Hematopoietic multipotent progenitor cell treated with erythropoietin and hydrocortisone succinate and interleukin-3 and kit ligand, for 15 days (in vitro differentiated cells): ENCODE data around the gene WDHD1.
"Not testable (repeated sequence)": the region's sequence is repeated elsewhere in the genome, so short reads cannot be mapped to it uniquely, and the experiment has no call there.

Experiments
- DNase-seq: peaks from one replicate; pipeline ENCODE4 v3.0.0-alpha.2; 2015; ENCODE audit warnings: low spot score

The WDHD1 gene, protein sequence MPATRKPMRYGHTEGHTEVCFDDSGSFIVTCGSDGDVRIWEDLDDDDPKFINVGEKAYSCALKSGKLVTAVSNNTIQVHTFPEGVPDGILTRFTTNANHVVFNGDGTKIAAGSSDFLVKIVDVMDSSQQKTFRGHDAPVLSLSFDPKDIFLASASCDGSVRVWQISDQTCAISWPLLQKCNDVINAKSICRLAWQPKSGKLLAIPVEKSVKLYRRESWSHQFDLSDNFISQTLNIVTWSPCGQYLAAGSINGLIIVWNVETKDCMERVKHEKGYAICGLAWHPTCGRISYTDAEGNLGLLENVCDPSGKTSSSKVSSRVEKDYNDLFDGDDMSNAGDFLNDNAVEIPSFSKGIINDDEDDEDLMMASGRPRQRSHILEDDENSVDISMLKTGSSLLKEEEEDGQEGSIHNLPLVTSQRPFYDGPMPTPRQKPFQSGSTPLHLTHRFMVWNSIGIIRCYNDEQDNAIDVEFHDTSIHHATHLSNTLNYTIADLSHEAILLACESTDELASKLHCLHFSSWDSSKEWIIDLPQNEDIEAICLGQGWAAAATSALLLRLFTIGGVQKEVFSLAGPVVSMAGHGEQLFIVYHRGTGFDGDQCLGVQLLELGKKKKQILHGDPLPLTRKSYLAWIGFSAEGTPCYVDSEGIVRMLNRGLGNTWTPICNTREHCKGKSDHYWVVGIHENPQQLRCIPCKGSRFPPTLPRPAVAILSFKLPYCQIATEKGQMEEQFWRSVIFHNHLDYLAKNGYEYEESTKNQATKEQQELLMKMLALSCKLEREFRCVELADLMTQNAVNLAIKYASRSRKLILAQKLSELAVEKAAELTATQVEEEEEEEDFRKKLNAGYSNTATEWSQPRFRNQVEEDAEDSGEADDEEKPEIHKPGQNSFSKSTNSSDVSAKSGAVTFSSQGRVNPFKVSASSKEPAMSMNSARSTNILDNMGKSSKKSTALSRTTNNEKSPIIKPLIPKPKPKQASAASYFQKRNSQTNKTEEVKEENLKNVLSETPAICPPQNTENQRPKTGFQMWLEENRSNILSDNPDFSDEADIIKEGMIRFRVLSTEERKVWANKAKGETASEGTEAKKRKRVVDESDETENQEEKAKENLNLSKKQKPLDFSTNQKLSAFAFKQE

GRCh38 chr14:55026793-55027561, at the start of gene WDHD1, which contains the start of gene SOCS4:
TSS of gene WDHD1 (minus strand) at chr14:55027099. CDS start at chr14:55026787, 312 bp downstream.
TSS of gene SOCS4 (plus strand) at chr14:55027236. CDS start at chr14:55043042, 15,806 bp downstream.
- DNase-seq: peak; percentile 93

DNA sequence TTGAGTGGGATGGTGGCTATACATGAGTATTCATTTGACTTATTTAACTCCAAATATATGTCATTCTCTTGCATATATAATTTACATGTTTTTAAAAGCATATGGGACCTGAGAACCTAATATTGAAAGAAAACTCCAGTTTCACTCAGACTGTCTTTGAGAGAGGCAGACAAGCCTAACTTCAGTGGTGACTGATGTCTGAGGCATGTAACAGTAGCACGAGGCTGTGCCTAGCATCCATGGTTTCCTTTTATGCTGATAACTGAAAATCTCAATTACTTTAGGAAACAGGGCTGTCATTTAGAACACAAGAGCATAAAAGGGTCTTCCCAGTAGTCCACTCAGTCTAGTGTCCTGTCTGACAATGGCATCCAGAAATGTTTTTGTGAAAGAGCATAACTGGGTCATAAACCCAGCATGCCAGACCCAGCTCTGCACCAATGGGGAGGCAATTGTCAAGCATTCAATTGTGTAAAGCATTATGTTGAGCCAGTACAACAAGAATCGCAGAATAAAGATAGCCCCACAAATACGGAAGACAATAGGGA, 48.8 kb upstream of the WDHD1 start:
- DNase-seq: no peak

DNA sequence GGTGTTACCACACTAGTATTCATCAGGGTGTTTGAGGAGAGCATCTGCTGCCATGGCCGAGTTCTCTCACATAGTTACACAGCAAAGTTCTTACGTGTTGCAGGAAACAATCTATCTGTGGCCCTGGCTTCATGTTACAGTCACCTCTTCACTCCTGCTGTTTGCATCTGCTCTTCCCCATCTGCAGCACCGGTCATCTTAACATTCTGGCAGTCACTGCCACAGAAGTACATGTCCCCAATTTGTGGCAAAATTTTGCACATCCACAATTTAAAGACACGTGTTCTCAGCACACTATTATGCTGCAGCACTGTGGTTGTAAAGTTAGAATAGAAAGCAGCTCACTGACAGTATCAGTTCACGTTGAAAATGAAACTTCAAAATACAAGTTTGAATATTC, 47.8 kb upstream of the WDHD1 start:
- DNase-seq: no peak

DNA sequence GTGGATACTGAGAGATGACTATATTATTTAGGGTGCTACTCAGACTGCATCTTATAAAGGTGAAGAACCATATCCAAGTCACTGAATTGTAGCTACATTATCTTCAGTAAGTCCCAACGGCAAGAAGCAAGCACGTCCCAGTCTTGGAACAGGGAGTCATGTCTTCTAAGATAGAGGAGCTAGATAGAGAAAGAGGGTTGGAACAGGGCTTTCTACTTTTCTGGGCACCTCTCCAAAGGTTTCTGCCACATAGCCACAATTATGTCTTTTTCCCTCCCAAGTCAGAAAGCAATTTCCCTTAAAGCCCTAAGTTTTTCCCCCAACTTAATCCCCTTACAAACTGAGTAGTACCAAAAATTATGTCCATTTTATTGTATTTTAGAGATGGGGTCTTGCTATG, 47.0 kb upstream of the WDHD1 start:
- no peak for DNase-seq

- DNase-seq: no peak
Observed at GRCh38 chr14:55071870-55072640, 45.2 kb upstream of the WDHD1 start.

DNA sequence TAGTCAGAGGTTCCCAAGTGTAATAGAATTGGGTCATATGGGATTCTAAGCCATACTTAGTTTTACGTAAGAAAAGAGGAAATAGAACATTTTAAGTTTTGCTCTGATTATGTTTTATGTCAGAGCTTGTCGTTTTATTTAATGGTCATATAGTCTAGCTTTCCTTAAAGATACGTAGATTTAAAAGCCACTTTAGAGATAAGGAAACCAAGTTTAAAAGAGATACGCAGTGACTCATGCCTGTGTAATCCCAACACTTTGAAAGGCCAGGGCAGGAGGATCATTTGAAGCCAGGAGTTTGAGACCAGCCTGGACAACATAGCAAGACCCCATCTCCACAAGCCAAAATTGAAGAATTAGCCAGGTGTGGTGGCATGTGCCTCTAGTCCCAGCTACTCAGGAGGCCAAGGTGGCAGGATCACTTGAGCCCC, 44.1 kb upstream of the WDHD1 start:
- no peak for DNase-seq

- DNase-seq: no peak
Observed at GRCh38 chr14:55066223-55066622, 39.3 kb upstream of the WDHD1 start.

- DNase-seq: no peak
Observed at GRCh38 chr14:55065411-55065810, 38.5 kb upstream of the WDHD1 start.

DNA sequence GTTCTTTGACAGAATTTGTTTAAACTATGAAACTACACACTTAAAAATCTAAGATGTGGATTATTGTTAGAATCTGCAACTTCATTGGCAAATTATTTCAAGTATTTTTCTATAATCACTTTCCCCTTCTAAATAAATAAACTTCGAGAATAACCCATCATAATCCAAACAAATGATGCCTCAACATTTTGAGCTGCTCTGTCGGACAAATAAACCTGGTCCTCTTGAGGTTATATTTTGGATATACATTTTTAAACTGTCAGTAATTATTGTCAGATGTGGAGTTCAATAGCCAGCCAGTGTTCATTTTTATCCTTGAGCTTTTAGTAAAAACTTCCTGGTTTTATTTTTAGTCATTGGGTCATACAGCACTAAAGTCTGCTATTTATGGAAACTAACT, 38.0 kb upstream of the WDHD1 start:
- not testable (repeated sequence) for DNase-seq

- DNase-seq: no peak
Observed at GRCh38 chr14:55062517-55063351, 35.8 kb upstream of the WDHD1 start.

- DNase-seq: no peak
Observed at GRCh38 chr14:55059333-55059732, 32.4 kb upstream of the WDHD1 start.

DNA sequence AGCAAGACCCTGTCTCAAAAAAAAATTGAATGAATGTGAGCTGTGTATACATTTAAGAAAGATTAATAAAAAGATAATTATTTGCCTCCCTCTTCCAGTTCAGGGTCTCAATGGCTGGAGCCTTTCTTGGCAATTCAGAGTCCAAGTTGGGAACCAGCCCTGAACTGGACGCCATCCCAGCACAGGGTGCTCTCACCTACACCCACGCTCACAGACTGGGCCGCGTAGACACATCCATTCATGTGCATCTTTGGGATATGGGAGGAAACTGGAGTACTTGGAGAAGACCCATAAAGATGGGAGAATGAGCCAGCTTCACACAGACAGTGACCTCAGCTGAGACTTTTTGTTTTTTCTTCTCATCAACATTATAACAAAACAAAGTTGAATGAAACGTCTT, 31.0 kb upstream of the WDHD1 start:
- DNase-seq: no peak

- DNase-seq: no peak
Observed at GRCh38 chr14:55054098-55054497, 27.2 kb upstream of the WDHD1 start.

GRCh38 chr14:55053500-55053899, 26.6 kb upstream of the WDHD1 start:
- no peak for DNase-seq

GRCh38 chr14:55053018-55053417, 26.1 kb upstream of the WDHD1 start:
- no peak for DNase-seq

DNA sequence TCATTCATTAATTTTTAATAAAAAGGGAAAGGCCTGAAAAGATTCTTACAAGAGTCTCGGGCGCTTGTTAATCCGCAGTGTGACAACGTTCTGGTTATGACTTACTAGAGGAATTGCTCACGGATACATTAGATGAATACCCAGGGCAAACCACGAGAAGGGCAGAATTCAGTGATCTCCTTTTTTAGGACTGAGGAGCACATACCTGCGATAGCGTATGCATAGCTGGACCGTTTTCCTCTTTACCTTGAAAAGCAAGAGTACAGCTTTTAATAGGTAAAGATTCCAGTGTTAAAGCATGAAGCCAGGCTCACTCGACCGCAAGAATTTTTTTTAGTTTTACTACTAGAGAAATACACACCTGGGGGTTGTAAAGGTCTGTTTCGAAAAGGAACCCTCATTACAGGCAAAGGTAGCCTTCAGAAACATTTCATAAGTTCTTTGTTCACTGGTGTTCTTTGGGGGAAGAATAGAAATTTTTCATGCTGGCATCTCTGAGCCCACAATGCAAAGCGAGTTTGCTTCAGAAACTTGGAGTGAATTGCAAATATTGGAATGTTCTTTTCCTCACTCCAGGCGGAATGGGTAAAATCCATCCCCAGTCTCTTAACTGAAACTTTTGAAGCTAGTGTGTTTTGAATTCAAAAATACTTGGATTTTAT, 25.5 kb upstream of the WDHD1 start:
- no peak for DNase-seq

DNA sequence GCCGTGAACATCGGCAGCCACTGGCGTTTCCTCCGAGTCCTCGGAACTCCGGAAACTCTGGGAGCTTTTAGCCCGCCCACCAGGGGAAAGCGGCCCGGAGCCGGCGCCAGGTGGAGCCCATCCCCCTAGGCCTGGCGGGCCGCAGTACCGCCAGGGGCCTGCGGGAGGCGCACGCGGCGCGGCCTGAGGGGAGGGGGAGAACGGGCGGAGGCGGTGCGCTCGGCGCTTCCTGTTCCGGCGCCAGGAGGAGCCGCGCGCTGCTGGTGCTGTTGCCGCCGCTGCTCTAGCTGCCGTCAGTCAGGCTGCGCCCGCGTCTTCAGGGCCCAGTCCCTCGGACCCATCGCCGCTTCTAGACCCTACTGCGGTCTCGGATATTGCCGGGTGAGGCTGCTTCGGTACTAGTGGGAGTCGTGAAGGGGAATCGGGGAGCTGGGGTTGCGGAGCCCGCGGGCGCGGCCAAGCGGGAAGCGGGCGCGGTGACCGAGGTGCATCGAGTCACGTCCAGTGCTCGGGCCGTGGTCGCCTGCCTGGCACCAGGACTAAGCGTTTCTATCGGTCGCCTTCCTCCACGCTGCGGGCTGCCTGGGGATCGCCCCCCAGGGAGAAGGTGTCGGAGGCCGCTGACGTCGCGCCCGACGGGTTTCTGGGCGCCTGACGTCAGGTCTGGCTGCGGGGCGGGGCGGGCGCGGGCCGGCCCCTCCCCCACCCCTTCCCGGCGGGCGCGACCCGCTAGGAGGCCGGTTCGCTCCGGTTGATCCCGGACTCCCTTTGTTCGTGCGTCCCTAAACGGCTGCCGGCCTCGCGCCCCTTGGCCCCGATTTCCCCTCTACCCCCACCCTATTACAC, 24.7 kb upstream of the WDHD1 start, which contains the start of gene MAPK1IP1L:
TSS of gene MAPK1IP1L (plus strand) at position 225 of the 846 bp plus-strand sequence. CDS start 10,037 bp downstream, outside the sequence.
- DNase-seq: peak; percentile 87

DNA sequence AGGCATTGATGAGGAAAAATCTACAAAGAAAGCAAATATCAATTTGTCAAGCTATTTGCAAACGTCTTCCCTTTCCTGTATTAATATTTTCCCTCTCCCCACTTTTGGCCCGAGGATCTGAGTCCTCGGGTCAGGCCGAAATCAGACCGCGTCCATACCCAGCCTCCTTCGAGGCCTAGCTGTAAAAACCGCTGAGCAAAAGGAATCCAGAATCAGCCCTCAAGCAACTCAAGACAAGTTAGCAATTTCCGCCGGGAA, 24.2 kb upstream of the WDHD1 start:
- no peak for DNase-seq
